Fibroblast of skin of scalp (primary cell): ENCODE measurements around the gene PSD4.
A peak's percentile ranks its signal among the peaks of the same experiment; 100 is the strongest.

Experiments used
- DNase-seq: peaks from one replicate; pipeline ENCODE4 v3.0.0-alpha.2; 2013

PSD4 gene

GRCh38 chr2:113167962-113168340 lies 5.8 kb upstream of the PSD4 start:
- no peak for DNase-seq

DNA sequence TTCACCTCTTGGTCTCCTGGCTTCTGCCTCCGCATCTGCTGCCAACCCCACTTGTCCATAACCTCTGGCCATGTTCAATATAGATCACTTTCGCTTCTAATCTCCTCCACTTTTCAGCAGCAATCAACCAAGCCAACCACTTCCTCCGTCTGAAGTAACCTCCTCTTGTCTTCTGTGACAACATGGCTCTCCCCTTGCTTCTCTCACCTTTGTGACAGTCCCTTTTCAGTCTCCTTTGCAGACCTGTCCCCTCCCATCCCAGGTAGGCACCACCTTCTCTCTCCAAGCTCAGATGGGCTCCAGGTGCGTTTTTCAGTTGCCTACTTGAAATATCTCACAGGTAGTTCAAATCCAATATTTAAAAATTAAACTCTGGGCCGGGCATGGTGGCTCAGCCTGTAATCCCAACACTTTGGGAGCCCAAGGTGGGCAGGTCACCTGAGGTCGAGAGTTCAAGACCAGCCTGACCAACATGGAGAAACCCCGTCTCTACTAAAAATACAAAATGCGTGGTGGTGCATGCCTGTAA lies 4.7 kb upstream of the PSD4 start:
- no peak for DNase-seq

DNA sequence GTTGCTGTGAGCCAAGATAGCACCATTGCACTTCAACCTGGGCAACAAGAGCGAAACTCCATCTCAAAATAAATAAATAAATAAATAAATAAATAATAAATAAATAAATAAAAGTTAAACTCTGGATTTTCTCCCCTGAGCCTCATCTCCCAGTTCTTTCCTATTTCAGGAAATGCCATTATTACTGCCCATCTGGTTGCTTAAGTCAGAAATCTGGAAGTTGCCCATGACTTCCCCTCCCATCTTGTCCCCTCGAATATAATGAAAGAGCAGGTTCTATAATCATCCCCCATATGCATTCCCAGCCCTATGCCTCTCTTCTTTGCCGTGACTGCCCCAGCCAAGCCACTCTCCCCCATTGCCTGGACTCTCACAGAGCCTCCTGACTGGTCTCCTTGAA lies 4.2 kb upstream of the PSD4 start:
- no peak for DNase-seq

GRCh38 chr2:113171334-113172075 lies 2.3 kb upstream of the PSD4 start:
- no peak for DNase-seq

- no peak for DNase-seq
Observed at GRCh38 chr2:113172721-113173541, 840 bp upstream of the PSD4 start.

DNA sequence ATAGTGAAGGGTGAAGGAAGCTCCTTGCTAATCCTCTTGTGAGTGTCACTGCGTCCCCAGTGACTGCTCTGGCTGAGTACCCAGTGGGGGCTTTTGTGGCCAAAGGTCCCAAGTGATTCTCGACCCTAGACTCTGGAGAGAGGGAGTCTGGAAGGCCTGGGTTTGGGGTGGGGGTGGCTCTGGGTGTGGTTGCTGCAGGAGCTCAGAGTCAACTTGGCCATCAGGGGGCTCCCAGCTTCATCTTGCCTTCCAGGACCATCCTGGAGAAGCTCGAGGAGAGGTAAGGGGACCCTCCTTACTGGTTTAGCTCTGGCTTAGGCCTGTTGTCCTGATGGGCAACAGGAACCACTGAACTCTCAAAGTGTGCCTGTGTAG lies 592 bp downstream of the PSD4 start:
- no peak for DNase-seq

GRCh38 chr2:113175042-113175628 lies 1.4 kb downstream of the PSD4 start:
- peak; percentile 13 for DNase-seq

GRCh38 chr2:113175736-113176695 lies 2.2 kb downstream of the PSD4 start:
- no peak for DNase-seq

GRCh38 chr2:113176696-113177355 lies 3.1 kb downstream of the PSD4 start:
- DNase-seq, result no peak

GRCh38 chr2:113178069-113178746 lies 4.4 kb downstream of the PSD4 start:
- no peak for DNase-seq

DNA sequence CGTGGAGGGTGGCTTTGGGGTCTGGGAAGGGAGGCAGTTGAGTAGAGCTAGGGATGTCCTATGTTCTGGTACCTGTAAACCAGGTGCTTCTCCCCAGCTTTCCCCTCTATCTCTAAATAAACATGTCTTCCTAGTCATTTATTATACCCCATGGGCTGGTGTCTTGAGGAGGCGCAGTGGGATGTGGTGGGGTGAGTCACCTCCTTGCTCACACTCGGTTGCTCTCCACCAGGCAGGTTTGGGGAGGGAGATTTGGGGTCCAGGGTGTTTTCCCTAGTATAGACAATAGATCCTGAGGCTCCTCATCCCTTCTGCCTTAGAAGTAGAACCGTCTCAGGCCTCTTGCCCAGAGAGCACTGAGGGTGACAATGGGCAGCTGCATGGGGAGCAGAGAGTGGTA lies 5.1 kb downstream of the PSD4 start:
- DNase-seq, result no peak

GRCh38 chr2:113179446-113180045 lies 5.8 kb downstream of the PSD4 start:
- DNase-seq, result no peak

GRCh38 chr2:113180131-113180946 lies 6.6 kb downstream of the PSD4 start:
- no peak for DNase-seq

DNA sequence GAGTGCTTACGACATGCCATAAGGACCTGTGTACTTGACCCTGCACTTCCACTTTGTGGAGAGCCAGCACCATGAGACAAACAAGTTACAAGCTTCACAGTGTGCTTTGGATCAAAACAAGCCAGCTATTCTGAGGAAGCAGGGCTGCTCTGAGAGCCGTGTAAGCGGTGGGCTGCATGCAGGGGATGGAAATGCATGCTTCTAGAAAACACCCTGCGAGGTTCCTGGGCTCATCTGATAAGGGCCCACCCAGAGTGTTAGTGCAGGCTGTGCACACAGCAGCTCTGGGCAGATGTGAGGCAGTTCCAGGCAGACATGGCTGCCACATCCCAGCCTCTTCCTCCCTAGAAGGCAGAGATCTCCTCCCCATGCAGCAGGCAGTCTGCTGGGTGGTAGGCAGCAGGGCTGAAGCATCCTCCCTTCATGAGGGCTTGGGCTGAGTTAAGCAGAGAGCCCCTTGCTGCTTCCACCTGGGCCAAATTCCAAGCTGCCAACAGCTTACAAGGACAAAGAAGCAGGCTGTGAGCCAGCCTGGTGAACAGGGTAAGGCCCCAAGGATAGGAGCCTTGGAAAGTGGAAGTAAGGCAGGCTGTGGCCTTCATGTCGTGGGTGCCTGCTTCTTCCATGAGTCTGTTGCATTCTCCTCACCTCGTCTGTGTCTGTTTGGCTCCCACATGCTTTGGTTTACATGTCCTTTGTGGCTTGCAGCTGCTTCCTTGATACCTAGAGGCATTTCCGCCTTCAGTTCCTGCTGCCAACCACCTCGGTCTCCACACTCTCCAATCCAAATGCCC lies 7.7 kb downstream of the PSD4 start:
- no peak for DNase-seq

DNA sequence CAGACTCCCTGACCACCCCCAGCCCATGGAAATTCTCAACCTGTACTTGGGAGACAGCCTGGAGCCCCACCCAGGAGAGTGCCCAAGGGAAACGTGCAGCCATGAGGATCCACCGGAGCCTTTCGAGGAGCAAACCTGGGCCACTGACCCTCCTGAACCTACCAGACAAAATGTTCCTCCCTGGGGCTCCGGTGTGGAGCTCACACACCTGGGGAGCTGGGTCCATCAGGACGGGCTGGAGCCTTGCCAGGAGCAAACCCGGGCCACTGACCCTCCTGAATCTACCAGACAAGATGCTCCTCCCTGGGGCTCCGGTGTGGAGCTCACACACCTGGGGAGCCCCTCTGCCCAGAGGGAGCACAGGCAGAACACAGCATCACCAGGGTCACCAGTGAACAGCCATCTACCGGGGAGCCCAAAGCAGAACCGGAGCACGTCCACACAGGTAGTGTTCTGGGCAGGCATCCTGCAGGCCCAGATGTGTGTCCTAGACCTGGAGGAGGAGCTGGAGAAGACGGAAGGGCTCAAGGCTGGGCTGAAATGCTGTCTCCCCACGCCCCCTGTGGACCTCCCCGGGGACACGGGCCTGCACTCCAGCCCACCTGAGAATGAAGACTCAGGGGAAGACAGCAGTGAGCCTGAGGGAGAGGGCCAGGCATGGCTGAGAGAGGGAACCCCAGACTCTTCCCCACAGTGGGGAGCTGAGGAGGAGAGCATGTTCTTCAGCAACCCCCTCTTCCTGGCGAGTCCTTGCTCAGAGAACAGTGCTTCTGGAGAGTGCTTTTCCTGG lies 8.9 kb downstream of the PSD4 start:
- DNase-seq, result no peak

GRCh38 chr2:113183264-113183663 lies 9.5 kb downstream of the PSD4 start:
- DNase-seq, result no peak

DNA sequence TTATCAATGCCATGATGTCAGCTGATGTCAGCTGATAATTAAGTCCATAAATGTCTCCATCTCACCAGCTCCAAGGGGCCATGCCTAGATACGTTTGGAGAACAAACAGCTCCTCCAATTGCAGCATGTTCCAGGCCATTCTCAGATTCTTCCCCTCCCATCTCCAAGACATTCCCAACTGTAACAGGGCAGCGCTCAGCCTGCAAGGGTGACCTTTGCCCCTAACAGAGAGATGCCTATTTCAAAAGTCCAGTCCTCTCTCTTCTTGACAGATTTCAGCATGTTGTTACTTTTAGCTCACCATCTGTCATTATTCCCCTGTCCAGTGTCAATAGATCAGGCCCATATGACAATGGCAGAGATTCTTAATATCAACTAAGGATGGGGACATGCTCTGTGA lies 9.9 kb downstream of the PSD4 start:
- DNase-seq, result no peak
